K562 (cell line): ENCODE measurements around the gene RPS17. TPM values are rescaled to one million over a fixed set of nuclear protein-coding genes. Genes with fewer than 3 reads are reported as not detected.
A peak's percentile ranks its signal among the peaks of the same experiment; 100 is the strongest.

Experiments used
- ARID2 ChIP-seq: fragments of 450-650 bp; IDR thresholded peaks from 2 replicates; pipeline ENCODE4 v1.6.1; 2017; ENCODE audit warnings: antibody characterized with exemption, mild to moderate bottlenecking
- ASH1L ChIP-seq: fragments of 450-650 bp; IDR thresholded peaks from 2 replicates; pipeline ENCODE4 v1.6.1; 2018; ENCODE audit warnings: borderline replicate concordance, mild to moderate bottlenecking, low read depth; ENCODE audit not compliant: partially characterized antibody
- BDP1 ChIP-seq: IDR thresholded peaks from 3 replicates; pipeline ENCODE4 v1.6.1; 2011; ENCODE audit not compliant: insufficient read length, insufficient read depth
- FOXJ2 ChIP-seq: fragments of 200-800 bp; sonication (Bioruptor generic); IDR thresholded peaks from 2 replicates; pipeline ENCODE4 v1.6.1; 2016; ENCODE audit warnings: missing genetic modification characterization, missing compliant biosample characterization
- GATAD2B ChIP-seq: fragments of 450-650 bp; IDR thresholded peaks from 2 replicates; pipeline ENCODE4 v1.6.1; 2017; ENCODE audit warnings: mild to moderate bottlenecking, borderline replicate concordance
- MCM5 ChIP-seq: fragments of 450-650 bp; IDR thresholded peaks from 2 replicates; pipeline ENCODE4 v1.6.1; 2016; ENCODE audit warnings: low read depth
- MTF1 ChIP-seq: fragments of 250-450 bp; sonication (Bioruptor Pico); IDR thresholded peaks from 2 replicates; pipeline ENCODE4 v1.9.0; 2021; ENCODE audit warnings: moderate library complexity, mild to moderate bottlenecking, inconsistent platforms, borderline replicate concordance
- NEUROD1 ChIP-seq: fragments of 150-350 bp; IDR thresholded peaks from 2 replicates; pipeline ENCODE4 v1.6.1; 2014; ENCODE audit warnings: borderline replicate concordance, low read length, low read depth; ENCODE audit not compliant: partially characterized antibody
- NFIC ChIP-seq: fragments of 450-650 bp; IDR thresholded peaks from 2 replicates; pipeline ENCODE4 v1.6.1; 2017; ENCODE audit warnings: mild to moderate bottlenecking, inconsistent platforms
- SMARCC2 ChIP-seq: fragments of 450-650 bp; IDR thresholded peaks from 2 replicates; pipeline ENCODE4 v1.6.1; 2017; ENCODE audit warnings: antibody characterized with exemption, moderate library complexity, mild to moderate bottlenecking, low read depth
- TAF7 ChIP-seq: fragments of 450-650 bp; IDR thresholded peaks from 2 replicates; pipeline ENCODE4 v1.6.1; 2016; ENCODE audit warnings: missing genetic modification characterization, missing compliant biosample characterization
- TFAM ChIP-seq: fragments of 250-450 bp; sonication (Bioruptor Pico); conservative IDR thresholded peaks from 2 replicates; pipeline ENCODE4 v1.5.0; 2021; ENCODE audit warnings: mild to moderate bottlenecking, moderate library complexity
- ZMIZ1 ChIP-seq, 2 experiments: fragments of 150-350 bp in 1 of 2; IDR thresholded peaks; 2 replicates each; pipeline ENCODE4 v1.6.1; 2012 to 2016; ENCODE audit warnings: low read depth in 2 of 2, low read length in 2 of 2, mild to moderate bottlenecking in 1 of 2, moderate library complexity in 1 of 2
- ZNF133 ChIP-seq: fragments of 250-450 bp; sonication (Bioruptor Pico); IDR thresholded peaks from 2 replicates; pipeline ENCODE4 v1.4.0; 2020; ENCODE audit warnings: mild to moderate bottlenecking
- ZNF699 ChIP-seq: fragments of 250-450 bp; sonication (Bioruptor Pico); IDR thresholded peaks from 2 replicates; pipeline ENCODE4 v1.8.0; 2021; ENCODE audit warnings: mild to moderate bottlenecking, moderate library complexity; ENCODE audit not compliant: insufficient replicate concordance
- polyA plus RNA-seq, 8 experiments: library from polyadenylated mRNA; depleted of rRNA in 4 of 8; stranded (reverse) in 5 of 8; unstranded in 3 of 8; fragments of >200 nt; fragmentation: Nextera tagmentation in 2 of 8; fragmentation: Illumina TruSeq in 1 of 8; extraction: Ambion mirVana in 2 of 8; extraction: Trizol in 1 of 8; gene quantifications; 2 replicates each; pipeline versions ENCODE4 v1.2.1 to v1.2.3, GENCODE V29; 2011 to 2014; ENCODE audit warnings: inconsistent platforms in 1 of 8, missing spikeins in 1 of 8
- total RNA-seq, 7 experiments: library from RNA; depleted of rRNA in 6 of 7; stranded (reverse); fragments of >200 nt in 6 of 7; fragmentation: Illumina TruSeq in 2 of 7; extraction: Trizol in 2 of 7; gene quantifications; 2 replicates each; pipeline versions ENCODE4 v1.2.1 to v1.2.3, GENCODE V29; 2011 to 2021; ENCODE audit warnings: low replicate concordance in 1 of 7
- TF ChIP-seq, protein P1 (sequence below): fragments of 250-450 bp; sonication (Bioruptor Pico); IDR thresholded peaks from 2 replicates; pipeline ENCODE4 v1.5.0; 2020; ENCODE audit warnings: mild to moderate bottlenecking, borderline replicate concordance
- TF ChIP-seq, protein P2 (sequence below): sonication (generic); formaldehyde crosslinking; IDR thresholded peaks from 2 replicates; pipeline ENCODE4 v1.8.0; 2022; ENCODE audit warnings: missing genetic modification reagents, mild to moderate bottlenecking, moderate library complexity, borderline replicate concordance
- TF ChIP-seq, protein P3 (sequence below): IDR thresholded peaks from 2 replicates; pipeline ENCODE4 v1.6.1; 2011; ENCODE audit warnings: borderline replicate concordance, low read depth, mild to moderate bottlenecking, moderate library complexity, low read length; ENCODE audit not compliant: insufficient read depth, poor library complexity, severe bottlenecking

Gene RPS17
- total and polyA plus RNA-seq, 9 of the 15 experiments (the other 6 are each of a cell fraction or from before 2014, with no cell fraction given) = 1,988 to 6,515 (median 5,229) TPM

DNA sequence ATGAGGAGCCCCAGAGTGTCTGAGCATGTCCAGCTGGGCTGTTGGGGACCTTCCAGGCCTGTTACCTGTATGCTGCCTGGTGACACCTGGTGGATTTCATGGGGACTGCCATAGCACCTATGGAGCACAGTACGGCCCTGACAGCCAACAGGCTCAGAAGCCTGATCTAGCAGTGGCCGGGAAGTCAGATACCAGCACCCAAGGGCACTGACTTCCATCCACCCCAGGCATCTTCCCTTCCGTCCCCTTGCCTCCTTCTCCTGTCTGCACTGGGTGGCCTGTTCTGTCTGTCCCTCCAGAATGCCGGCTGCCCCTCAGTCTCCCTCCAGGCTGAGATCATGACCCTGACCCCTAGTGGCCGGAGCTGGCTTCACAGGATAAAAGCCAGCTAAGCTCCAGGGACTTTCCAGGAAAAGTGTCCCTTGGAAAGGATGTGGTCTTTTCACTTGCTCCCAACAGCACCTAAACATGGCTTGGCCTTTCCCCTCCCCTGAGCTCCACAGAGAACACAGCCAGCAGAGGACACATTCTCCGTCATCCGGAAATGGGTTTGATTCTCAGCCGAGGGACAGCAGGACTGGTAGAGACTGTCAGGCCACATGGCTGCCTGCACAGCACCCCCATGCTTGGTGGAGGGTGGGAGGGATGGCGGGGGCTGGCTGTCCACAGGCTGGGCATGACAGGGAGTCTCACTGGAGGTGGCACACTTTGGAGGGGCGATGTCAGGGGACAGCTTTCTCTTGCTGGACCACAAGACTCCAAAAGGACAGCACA is 9.5 kb downstream of the RPS17 start (continued):
- no peak for TF ChIP-seq ASH1L
- TF ChIP-seq, protein P1, sequence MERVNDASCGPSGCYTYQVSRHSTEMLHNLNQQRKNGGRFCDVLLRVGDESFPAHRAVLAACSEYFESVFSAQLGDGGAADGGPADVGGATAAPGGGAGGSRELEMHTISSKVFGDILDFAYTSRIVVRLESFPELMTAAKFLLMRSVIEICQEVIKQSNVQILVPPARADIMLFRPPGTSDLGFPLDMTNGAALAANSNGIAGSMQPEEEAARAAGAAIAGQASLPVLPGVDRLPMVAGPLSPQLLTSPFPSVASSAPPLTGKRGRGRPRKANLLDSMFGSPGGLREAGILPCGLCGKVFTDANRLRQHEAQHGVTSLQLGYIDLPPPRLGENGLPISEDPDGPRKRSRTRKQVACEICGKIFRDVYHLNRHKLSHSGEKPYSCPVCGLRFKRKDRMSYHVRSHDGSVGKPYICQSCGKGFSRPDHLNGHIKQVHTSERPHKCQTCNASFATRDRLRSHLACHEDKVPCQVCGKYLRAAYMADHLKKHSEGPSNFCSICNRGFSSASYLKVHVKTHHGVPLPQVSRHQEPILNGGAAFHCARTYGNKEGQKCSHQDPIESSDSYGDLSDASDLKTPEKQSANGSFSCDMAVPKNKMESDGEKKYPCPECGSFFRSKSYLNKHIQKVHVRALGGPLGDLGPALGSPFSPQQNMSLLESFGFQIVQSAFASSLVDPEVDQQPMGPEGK (CRISPR knock-in tag) = no peak
- TF ChIP-seq, protein P2, sequence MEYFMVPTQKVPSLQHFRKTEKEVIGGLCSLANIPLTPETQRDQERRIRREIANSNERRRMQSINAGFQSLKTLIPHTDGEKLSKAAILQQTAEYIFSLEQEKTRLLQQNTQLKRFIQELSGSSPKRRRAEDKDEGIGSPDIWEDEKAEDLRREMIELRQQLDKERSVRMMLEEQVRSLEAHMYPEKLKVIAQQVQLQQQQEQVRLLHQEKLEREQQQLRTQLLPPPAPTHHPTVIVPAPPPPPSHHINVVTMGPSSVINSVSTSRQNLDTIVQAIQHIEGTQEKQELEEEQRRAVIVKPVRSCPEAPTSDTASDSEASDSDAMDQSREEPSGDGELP (CRISPR knock-in tag) = peak; percentile 80
- no peak for TF ChIP-seq NEUROD1
- no peak for TF ChIP-seq GATAD2B
- no peak for TF ChIP-seq ZNF699 (CRISPR knock-in tag)
- no peak for TF ChIP-seq BDP1
- no peak for TF ChIP-seq SMARCC2
- TF ChIP-seq FOXJ2 (tag) = no peak
- no peak for TF ChIP-seq MCM5
- TF ChIP-seq, protein P3, sequence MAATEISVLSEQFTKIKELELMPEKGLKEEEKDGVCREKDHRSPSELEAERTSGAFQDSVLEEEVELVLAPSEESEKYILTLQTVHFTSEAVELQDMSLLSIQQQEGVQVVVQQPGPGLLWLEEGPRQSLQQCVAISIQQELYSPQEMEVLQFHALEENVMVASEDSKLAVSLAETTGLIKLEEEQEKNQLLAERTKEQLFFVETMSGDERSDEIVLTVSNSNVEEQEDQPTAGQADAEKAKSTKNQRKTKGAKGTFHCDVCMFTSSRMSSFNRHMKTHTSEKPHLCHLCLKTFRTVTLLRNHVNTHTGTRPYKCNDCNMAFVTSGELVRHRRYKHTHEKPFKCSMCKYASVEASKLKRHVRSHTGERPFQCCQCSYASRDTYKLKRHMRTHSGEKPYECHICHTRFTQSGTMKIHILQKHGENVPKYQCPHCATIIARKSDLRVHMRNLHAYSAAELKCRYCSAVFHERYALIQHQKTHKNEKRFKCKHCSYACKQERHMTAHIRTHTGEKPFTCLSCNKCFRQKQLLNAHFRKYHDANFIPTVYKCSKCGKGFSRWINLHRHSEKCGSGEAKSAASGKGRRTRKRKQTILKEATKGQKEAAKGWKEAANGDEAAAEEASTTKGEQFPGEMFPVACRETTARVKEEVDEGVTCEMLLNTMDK = peak; percentile 28
- no peak for TF ChIP-seq TFAM (CRISPR knock-in tag)
- no peak for TF ChIP-seq NFIC
- no peak for TF ChIP-seq MTF1 (CRISPR knock-in tag)
- TF ChIP-seq ARID2 = no peak
- TF ChIP-seq ZMIZ1 (IDR thresholded peaks at IDR 0.05; ENCODE audit: low read depth in 2 of 2, low read length in 2 of 2) = no peak
- no peak for TF ChIP-seq TAF7 (tag)
- TF ChIP-seq ZNF133 = no peak
